MM.1S (cell line): Measurements from ENCODE around the gene GNAL.

Experiments
- DNase-seq: peaks from one replicate; pipeline ENCODE4 v3.0.0-alpha.2; 2015
- H2AFZ ChIP-seq: fragments of 300-600 bp; sonication (generic); 2 replicates; pipeline ENCODE4 v1.6.0; 2016; ENCODE audit warnings: antibody characterized with exemption, low read length
- H3F3A ChIP-seq: fragments of 300-600 bp; sonication (generic); 2 replicates; pipeline ENCODE4 v1.6.1; 2016; ENCODE audit warnings: mild to moderate bottlenecking, antibody characterized with exemption, low read length, moderate library complexity, mixed read lengths; ENCODE audit not compliant: insufficient read depth
- H3K27ac ChIP-seq: fragments of 300-600 bp; sonication (generic); 2 replicates; pipeline ENCODE4 v1.5.1; 2016; ENCODE audit warnings: mild to moderate bottlenecking, low read length
- H3K27me3 ChIP-seq: fragments of 300-600 bp; sonication (generic); replicated peaks from 2 replicates; pipeline ENCODE4 v1.6.0; 2016; ENCODE audit warnings: low read length; ENCODE audit not compliant: insufficient read depth
- H3K36me3 ChIP-seq: fragments of 300-600 bp; sonication (generic); replicated peaks from 2 replicates; pipeline ENCODE4 v1.6.1; 2016; ENCODE audit warnings: mild to moderate bottlenecking, low read length, mixed read lengths; ENCODE audit not compliant: insufficient read depth
- H3K4me1 ChIP-seq: fragments of 300-600 bp; sonication (generic); 2 replicates; pipeline ENCODE4 v1.6.1; 2016; ENCODE audit warnings: low read length, mixed read lengths
- H3K4me2 ChIP-seq: fragments of 300-600 bp; sonication (generic); 2 replicates; pipeline ENCODE4 v1.6.0; 2016; ENCODE audit warnings: low read depth, low read length
- H3K4me3 ChIP-seq: fragments of 300-600 bp; sonication (generic); 2 replicates; pipeline ENCODE4 v1.5.1; 2016; ENCODE audit warnings: low read length, mixed read lengths
- H3K79me2 ChIP-seq: fragments of 300-600 bp; sonication (generic); 2 replicates; pipeline ENCODE4 v1.6.1; 2016; ENCODE audit warnings: mixed run types, low read length, mixed read lengths
- H3K9ac ChIP-seq: fragments of 300-600 bp; sonication (generic); 2 replicates; pipeline ENCODE4 v1.6.1; 2016; ENCODE audit warnings: low read length, mixed read lengths
- H3K9me2 ChIP-seq: fragments of 300-600 bp; sonication (generic); replicated peaks from 2 replicates; pipeline ENCODE4 v1.6.1; 2016; ENCODE audit warnings: mild to moderate bottlenecking, low read length, mixed read lengths; ENCODE audit not compliant: insufficient read depth
- H3K9me3 ChIP-seq: fragments of 300-600 bp; sonication (generic); replicated peaks from 2 replicates; pipeline ENCODE4 v1.6.1; 2016; ENCODE audit warnings: mild to moderate bottlenecking, low read length, mixed read lengths; ENCODE audit not compliant: insufficient read depth
- H4K20me1 ChIP-seq: fragments of 300-600 bp; sonication (generic); 2 replicates; pipeline ENCODE4 v1.6.1; 2016; ENCODE audit warnings: mild to moderate bottlenecking, low read length, moderate library complexity, mixed read lengths; ENCODE audit not compliant: insufficient read depth
- EZH2 ChIP-seq: fragments of 300-600 bp; sonication (generic); optimal IDR thresholded peaks from 2 replicates; pipeline ENCODE3; 2017; ENCODE audit warnings: low read depth, mild to moderate bottlenecking, antibody characterized with exemption, low read length, mixed read lengths
- EZH2phosphoT487 ChIP-seq: fragments of 300-600 bp; sonication (generic); IDR thresholded peaks from 2 replicates; pipeline ENCODE4 v1.6.1; 2018; ENCODE audit warnings: antibody characterized with exemption, low read length
- TF ChIP-seq, protein P1 (sequence below): fragments of 300-600 bp; sonication (generic); IDR thresholded peaks from 2 replicates; pipeline ENCODE4 v1.5.1; 2016; ENCODE audit warnings: antibody characterized with exemption, low read length, mixed read lengths

The GNAL gene

DNA sequence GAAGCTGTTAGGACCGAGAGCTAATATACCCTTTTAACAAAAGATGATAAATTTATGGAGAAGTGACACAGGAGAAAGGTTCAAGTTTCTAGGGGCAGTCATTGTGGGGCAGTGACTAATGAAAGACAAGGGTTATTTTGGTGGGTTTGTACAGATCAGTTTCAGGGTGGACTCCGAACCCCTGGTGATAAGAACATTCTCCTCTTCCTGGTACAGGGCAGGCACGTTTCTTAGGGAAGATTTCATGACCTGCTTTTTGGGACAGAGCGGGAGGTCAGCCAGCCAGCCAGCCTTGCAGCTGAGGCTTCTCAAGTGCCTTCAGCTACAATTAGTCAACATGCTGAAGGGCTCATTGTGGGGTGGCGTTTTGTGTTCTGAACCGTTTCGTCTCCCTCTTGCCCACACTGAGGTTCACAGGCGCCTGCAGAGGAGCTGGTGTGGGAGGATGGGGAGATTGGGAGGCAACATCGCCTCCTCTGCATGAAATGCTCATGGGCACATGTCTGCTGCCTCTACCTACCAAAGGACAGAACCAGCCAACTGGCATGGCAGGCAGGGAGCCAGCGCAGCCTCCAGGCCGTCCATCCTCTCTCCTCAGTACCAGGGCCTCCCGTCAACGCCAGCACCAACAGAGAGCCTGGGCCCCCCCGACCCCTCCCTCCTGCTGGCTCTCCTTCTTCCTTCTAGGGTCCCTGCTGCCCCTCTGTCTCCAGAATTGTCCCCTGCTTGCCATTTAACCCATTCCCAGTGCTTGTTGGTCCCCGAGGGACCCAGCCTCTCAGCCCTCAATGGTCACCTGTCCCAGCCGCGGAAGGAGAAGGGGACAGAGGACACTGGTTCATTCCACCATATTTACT, 171.8 kb downstream of the GNAL start:
- Histone ChIP-seq H2AFZ (no peak overlapping the region), H3F3A (no peaks in the 10 kb centered on the region), H3K27me3 (no peaks in the 10 kb centered on the region), H3K9ac (no peak overlapping the region), H3K4me3 (no peak overlapping the region), H4K20me1 (no peaks in the 10 kb centered on the region), H3K4me1 (no peaks in the 10 kb centered on the region), H3K9me2 (no peaks in the 10 kb centered on the region), H3K4me2 (no peak overlapping the region), H3K9me3 (no peaks in the 10 kb centered on the region), H3K27ac (no peak overlapping the region), H3K36me3 (no peaks in the 10 kb centered on the region), H3K79me2 (no peaks in the 10 kb centered on the region)
- no peak for DNase-seq
- TF ChIP-seq EZH2phosphoT487 = no peak
- no peak for TF ChIP-seq EZH2
- TF ChIP-seq, protein P1, sequence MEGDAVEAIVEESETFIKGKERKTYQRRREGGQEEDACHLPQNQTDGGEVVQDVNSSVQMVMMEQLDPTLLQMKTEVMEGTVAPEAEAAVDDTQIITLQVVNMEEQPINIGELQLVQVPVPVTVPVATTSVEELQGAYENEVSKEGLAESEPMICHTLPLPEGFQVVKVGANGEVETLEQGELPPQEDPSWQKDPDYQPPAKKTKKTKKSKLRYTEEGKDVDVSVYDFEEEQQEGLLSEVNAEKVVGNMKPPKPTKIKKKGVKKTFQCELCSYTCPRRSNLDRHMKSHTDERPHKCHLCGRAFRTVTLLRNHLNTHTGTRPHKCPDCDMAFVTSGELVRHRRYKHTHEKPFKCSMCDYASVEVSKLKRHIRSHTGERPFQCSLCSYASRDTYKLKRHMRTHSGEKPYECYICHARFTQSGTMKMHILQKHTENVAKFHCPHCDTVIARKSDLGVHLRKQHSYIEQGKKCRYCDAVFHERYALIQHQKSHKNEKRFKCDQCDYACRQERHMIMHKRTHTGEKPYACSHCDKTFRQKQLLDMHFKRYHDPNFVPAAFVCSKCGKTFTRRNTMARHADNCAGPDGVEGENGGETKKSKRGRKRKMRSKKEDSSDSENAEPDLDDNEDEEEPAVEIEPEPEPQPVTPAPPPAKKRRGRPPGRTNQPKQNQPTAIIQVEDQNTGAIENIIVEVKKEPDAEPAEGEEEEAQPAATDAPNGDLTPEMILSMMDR = no peak

DNA sequence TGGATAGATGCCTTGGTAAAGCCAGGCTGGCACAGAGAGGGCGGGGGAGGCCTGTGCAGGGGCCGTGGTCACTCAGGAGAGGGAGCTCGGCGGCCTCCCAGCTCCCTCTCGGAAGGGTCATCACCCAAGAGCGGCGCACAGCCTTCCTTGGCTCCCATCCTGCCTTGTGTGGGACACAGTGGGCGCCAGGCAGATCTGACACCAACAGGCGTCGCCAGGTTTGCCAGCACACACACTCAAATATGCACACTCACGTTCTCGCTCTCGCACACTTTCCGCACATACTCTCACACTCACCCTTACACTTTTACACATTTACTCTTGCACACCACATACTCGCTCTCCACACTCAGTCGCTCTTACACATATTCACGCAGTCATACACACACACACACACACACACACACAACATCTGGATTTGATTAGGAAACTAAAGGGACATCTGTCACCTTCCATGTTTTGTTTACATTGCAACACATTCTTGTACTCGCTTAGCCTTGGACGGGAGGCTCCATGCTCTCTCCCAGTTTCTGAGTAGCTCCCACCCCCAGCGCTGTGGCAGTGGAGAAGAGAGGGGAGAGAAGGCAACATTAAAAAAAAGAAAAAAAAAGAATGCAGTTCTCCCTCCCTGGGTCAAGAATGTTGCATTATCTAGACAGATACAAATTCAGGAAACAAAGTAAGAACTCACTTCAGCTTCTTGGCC, 172.7 kb downstream of the GNAL start:
- H3K4me1 ChIP-seq = no peaks in the 10 kb centered on the region
- no peaks in the 10 kb centered on the region for H4K20me1 ChIP-seq
- H3F3A ChIP-seq = no peaks in the 10 kb centered on the region
- no peak for TF ChIP-seq EZH2
- TF ChIP-seq, protein P1 = no peak
- TF ChIP-seq EZH2phosphoT487 = no peak
- H3K27ac ChIP-seq = no peak overlapping the region
- H3K36me3 ChIP-seq = no peaks in the 10 kb centered on the region
- DNase-seq = no peak
- H3K9me2 ChIP-seq = no peaks in the 10 kb centered on the region
- no peak overlapping the region for H3K4me3 ChIP-seq
- no peak overlapping the region for H2AFZ ChIP-seq
- no peak overlapping the region for H3K4me2 ChIP-seq
- no peaks in the 10 kb centered on the region for H3K9me3 ChIP-seq
- no peak overlapping the region for H3K9ac ChIP-seq
- no peaks in the 10 kb centered on the region for H3K27me3 ChIP-seq
- no peaks in the 10 kb centered on the region for H3K79me2 ChIP-seq

GRCh38 chr18:11862468-11863137, 173.5 kb downstream of the GNAL start:
- H3K9ac ChIP-seq = no peak overlapping the region
- H3K27me3 ChIP-seq = no peaks in the 10 kb centered on the region
- no peaks in the 10 kb centered on the region for H4K20me1 ChIP-seq
- no peak overlapping the region for H3K4me3 ChIP-seq
- H3K36me3 ChIP-seq = no peaks in the 10 kb centered on the region
- TF ChIP-seq EZH2phosphoT487 = no peak
- H3K27ac ChIP-seq = no peak overlapping the region
- H3K9me3 ChIP-seq = no peaks in the 10 kb centered on the region
- H3K79me2 ChIP-seq = no peaks in the 10 kb centered on the region
- H3K4me2 ChIP-seq = no peak overlapping the region
- H2AFZ ChIP-seq = no peak overlapping the region
- H3K9me2 ChIP-seq = no peaks in the 10 kb centered on the region
- H3K4me1 ChIP-seq = no peaks in the 10 kb centered on the region
- H3F3A ChIP-seq = no peaks in the 10 kb centered on the region
- DNase-seq = no peak
